K562 (cell line): ENCODE data around the gene RPH3AL. TPM values are rescaled to one million over a fixed set of nuclear protein-coding genes. Genes with fewer than 3 reads are reported as not detected.

Source experiments
- ATAC-seq: fragments of 200-7000 bp; cut with Tn5 transposase; 3 replicates; pipeline ENCODE4 v1.9.1; 2020; ENCODE audit warnings: moderate library complexity
- BruUV-seq: library from RNA; stranded (reverse); fragments of 400-500 nt; replicated peaks from 2 replicates; lab custom pipeline; 2021; lab: Mats Ljungman, UMichigan
- CTCF ChIA-PET: fragments of 300-600 bp; formaldehyde crosslinking; extraction: SDS; loops from one replicate; lab custom pipeline; 2021; ENCODE audit warnings: low intra/inter-chr PET ratio; lab: Yijun Ruan, JAX
- POLR2A ChIA-PET: fragments of 300-600, 350-650 bp; sonication (Branson Sonifier 250); formaldehyde crosslinking; extraction: SDS; loops from one replicate; lab custom pipeline; 2021; ENCODE audit warnings: antibody characterized with exemption, inconsistent platforms; lab: Yijun Ruan, JAX
- DNase-seq, 4 experiments: peaks; one replicate each; pipeline versions ENCODE4 v3.0.0 to v3.0.0-alpha.2; 2011 to 2018; ENCODE audit warnings: low spot score in 3 of 4, mixed read lengths in 3 of 4; ENCODE audit errors: extremely low read depth in 1 of 4
- FAIRE-seq: peaks from 2 replicates; lab custom pipeline; 2011; peaks lifted over from hg19 to GRCh38; lab: Jason Lieb, UNC
- H2AFZ ChIP-seq: 2 replicates; pipeline ENCODE4 v1.6.0; 2011; ENCODE audit warnings: low read depth, low read length, control low read depth, inconsistent platforms
- H3K27ac ChIP-seq: fragments of 200-600 bp; 3 replicates; pipeline ENCODE4 v1.8.0; 2011; ENCODE audit warnings: low read depth, mild to moderate bottlenecking, control low read depth, inconsistent platforms, low read length, moderate library complexity, mixed read lengths; ENCODE audit errors: extremely low read depth
- H3K27me3 ChIP-seq, 2 experiments: fragments of 300-600 bp in 1 of 2; 2 replicates in 1 of 2; 3 replicates in 1 of 2; pipeline versions ENCODE4 v1.6.0 to v1.8.0; 2011; ENCODE audit warnings: inconsistent platforms in 2 of 2, low read length in 2 of 2, mild to moderate bottlenecking in 1 of 2, mixed read lengths in 1 of 2, moderate library complexity in 1 of 2; ENCODE audit not compliant: control insufficient read depth in 2 of 2, insufficient read depth in 2 of 2
- H3K36me3 ChIP-seq: fragments of 300-600 bp; 3 replicates; pipeline ENCODE4 v1.8.0; 2011; ENCODE audit warnings: mild to moderate bottlenecking, low read length, inconsistent platforms; ENCODE audit not compliant: control insufficient read depth, insufficient read depth
- H3K4me1 ChIP-seq, 2 experiments: fragments of 200-600 bp in 1 of 2; replicated peaks in 1 of 2; 2 replicates in 1 of 2; 3 replicates in 1 of 2; pipeline versions ENCODE4 v1.5.1 to v1.8.0; 2011; ENCODE audit warnings: inconsistent platforms in 2 of 2, low read length in 2 of 2, mild to moderate bottlenecking in 1 of 2, mixed read lengths in 1 of 2, moderate library complexity in 1 of 2; ENCODE audit not compliant: control insufficient read depth in 2 of 2, insufficient read depth in 2 of 2
- H3K4me2 ChIP-seq: 2 replicates; pipeline ENCODE4 v1.6.1; 2011; ENCODE audit warnings: low read length, control low read depth, inconsistent platforms, mixed read lengths; ENCODE audit not compliant: insufficient read depth
- H3K4me3 ChIP-seq: fragments of 200-600 bp; sonication (generic), shearing (Covaris generic); 2 replicates; pipeline ENCODE4 v1.5.1; 2016; ENCODE audit warnings: control low read depth, inconsistent platforms
- H3K79me2 ChIP-seq: fragments of 200-600 bp; 3 replicates; pipeline ENCODE4 v1.8.0; 2011; ENCODE audit warnings: low read length, inconsistent platforms; ENCODE audit not compliant: control insufficient read depth, insufficient read depth
- H3K9ac ChIP-seq, 2 experiments: 2 replicates each; pipeline versions ENCODE4 v1.6.0 to v1.6.1; 2011; ENCODE audit warnings: low read depth in 2 of 2, low read length in 2 of 2, control low read depth in 1 of 2, inconsistent platforms in 1 of 2, mild to moderate bottlenecking in 1 of 2, mixed read lengths in 1 of 2; ENCODE audit not compliant: insufficient read depth in 1 of 2
- H3K9me1 ChIP-seq: one replicate; pipeline ENCODE4 v1.6.0; 2011; ENCODE audit warnings: inconsistent platforms, mild to moderate bottlenecking, low read length, moderate library complexity; ENCODE audit not compliant: control insufficient read depth, insufficient read depth
- H3K9me3 ChIP-seq: replicated peaks from 2 replicates; pipeline ENCODE4 v1.5.1; 2011; ENCODE audit warnings: low read depth, low read length, inconsistent platforms; ENCODE audit not compliant: control insufficient read depth, insufficient read depth
- H4K20me1 ChIP-seq: replicated peaks from 2 replicates; pipeline ENCODE4 v1.6.1; 2011; ENCODE audit warnings: low read length, inconsistent platforms, mixed read lengths; ENCODE audit not compliant: control insufficient read depth, insufficient read depth
- BHLHE40 ChIP-seq: IDR thresholded peaks from 2 replicates; pipeline ENCODE4 v1.6.1; 2011; ENCODE audit warnings: low read length, improper control_type of control experiment
- L3MBTL2 ChIP-seq: fragments of 450-650 bp; IDR thresholded peaks from 2 replicates; pipeline ENCODE4 v1.6.1; 2016; ENCODE audit warnings: mild to moderate bottlenecking, moderate library complexity
- NCOA4 ChIP-seq: fragments of 450-650 bp; IDR thresholded peaks from 2 replicates; pipeline ENCODE4 v1.6.1; 2018; ENCODE audit warnings: mild to moderate bottlenecking; ENCODE audit not compliant: partially characterized antibody
- NEUROD1 ChIP-seq: fragments of 150-350 bp; IDR thresholded peaks from 2 replicates; pipeline ENCODE4 v1.6.1; 2014; ENCODE audit warnings: borderline replicate concordance, low read length, low read depth; ENCODE audit not compliant: partially characterized antibody
- NR1H2 ChIP-seq: sonication (generic); formaldehyde crosslinking; IDR thresholded peaks from 2 replicates; pipeline ENCODE4 v1.4.0; 2020; ENCODE audit warnings: mild to moderate bottlenecking, missing genetic modification reagents
- RBM15 ChIP-seq: fragments of 200-400 bp; formaldehyde crosslinking; IDR thresholded peaks from 2 replicates; pipeline ENCODE4 v1.6.1; 2018; ENCODE audit warnings: mild to moderate bottlenecking, low read length, moderate library complexity; ENCODE audit not compliant: insufficient read depth
- ZNF197 ChIP-seq: fragments of 200-800 bp; sonication (Bioruptor generic); IDR thresholded peaks from 2 replicates; pipeline ENCODE4 v1.6.1; 2016; ENCODE audit warnings: low read depth, missing genetic modification characterization, missing compliant biosample characterization
- WGBS: fragments of 100-300 bp; shearing (Covaris generic); methylation state at CpG from one replicate; pipeline ENCODE4 v1.1.6; 2016; ENCODE audit warnings: low coverage, mixed read lengths; ENCODE audit not compliant: insufficient coverage; ENCODE audit errors: missing lambda C conversion rate; 5-methylcytosine and 5-hydroxymethylcytosine counted together
- in situ Hi-C: fragments of 300-500 bp; cut with MboI; formaldehyde crosslinking; loops from 4 replicates; pipeline ENCODE4 v1.15.0; 2018; ENCODE audit warnings: inconsistent platforms, mixed read lengths
- intact Hi-C: fragments of 100-400 bp; cut with micrococcal nuclease; formaldehyde crosslinking; loops from 2 replicates; pipeline ENCODE4 v1.14.2; 2022
- polyA plus RNA-seq, 8 experiments: library from polyadenylated mRNA; depleted of rRNA in 4 of 8; stranded (reverse) in 5 of 8; unstranded in 3 of 8; fragments of >200 nt; fragmentation: Nextera tagmentation in 2 of 8; fragmentation: Illumina TruSeq in 1 of 8; extraction: Ambion mirVana in 2 of 8; extraction: Trizol in 1 of 8; gene quantifications; 2 replicates each; pipeline versions ENCODE4 v1.2.1 to v1.2.3, GENCODE V29; 2011 to 2014; ENCODE audit warnings: inconsistent platforms in 1 of 8, missing spikeins in 1 of 8
- total RNA-seq, 7 experiments: library from RNA; depleted of rRNA in 6 of 7; stranded (reverse); fragments of >200 nt in 6 of 7; fragmentation: Illumina TruSeq in 2 of 7; extraction: Trizol in 2 of 7; gene quantifications; 2 replicates each; pipeline versions ENCODE4 v1.2.1 to v1.2.3, GENCODE V29; 2011 to 2021; ENCODE audit warnings: low replicate concordance in 1 of 7
- TF ChIP-seq, protein P1 (sequence below): fragments of 450-650 bp; IDR thresholded peaks from 2 replicates; pipeline ENCODE4 v1.6.1; 2016; ENCODE audit warnings: mild to moderate bottlenecking
- TF ChIP-seq, protein P2 (sequence below): fragments of 450-650 bp; IDR thresholded peaks from 2 replicates; pipeline ENCODE4 v1.6.1; 2016

RPH3AL gene
- total and polyA plus RNA-seq, 9 of the 15 experiments (the other 6 are each of a cell fraction or from before 2014, with no cell fraction given) = 0.18 to 1.7 (median 0.39) TPM

DNA sequence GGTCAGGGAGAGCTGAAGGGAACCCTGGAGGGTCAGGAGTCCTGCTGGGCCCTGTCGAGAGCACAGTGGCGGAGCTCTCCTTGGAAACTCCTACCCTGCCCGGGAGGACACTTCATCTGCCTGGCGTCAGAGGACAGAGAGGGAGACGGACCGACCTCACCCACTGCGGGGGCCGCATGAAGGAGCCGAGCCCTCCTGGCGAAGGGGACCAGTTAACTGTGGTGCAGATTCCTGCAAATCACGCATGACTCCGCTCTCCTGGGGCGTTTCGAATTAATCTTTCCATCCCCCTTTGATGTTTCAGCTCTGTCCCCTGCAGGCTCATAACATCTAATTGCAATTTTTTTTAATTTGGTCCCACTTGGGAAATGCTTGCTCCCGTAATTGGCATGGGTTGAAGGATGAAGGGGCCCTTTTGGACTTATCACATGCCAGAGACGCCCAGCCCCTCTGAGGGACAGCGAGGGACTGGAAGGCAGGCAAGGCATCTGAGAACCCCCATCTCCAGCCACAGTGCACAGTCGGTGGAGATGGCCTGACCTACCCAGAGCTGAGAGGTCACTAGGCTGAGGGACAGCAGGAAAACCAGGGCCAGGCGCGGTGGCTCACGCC lies 26.5 kb downstream of the RPH3AL start (continued):
- TF ChIP-seq, protein P1, sequence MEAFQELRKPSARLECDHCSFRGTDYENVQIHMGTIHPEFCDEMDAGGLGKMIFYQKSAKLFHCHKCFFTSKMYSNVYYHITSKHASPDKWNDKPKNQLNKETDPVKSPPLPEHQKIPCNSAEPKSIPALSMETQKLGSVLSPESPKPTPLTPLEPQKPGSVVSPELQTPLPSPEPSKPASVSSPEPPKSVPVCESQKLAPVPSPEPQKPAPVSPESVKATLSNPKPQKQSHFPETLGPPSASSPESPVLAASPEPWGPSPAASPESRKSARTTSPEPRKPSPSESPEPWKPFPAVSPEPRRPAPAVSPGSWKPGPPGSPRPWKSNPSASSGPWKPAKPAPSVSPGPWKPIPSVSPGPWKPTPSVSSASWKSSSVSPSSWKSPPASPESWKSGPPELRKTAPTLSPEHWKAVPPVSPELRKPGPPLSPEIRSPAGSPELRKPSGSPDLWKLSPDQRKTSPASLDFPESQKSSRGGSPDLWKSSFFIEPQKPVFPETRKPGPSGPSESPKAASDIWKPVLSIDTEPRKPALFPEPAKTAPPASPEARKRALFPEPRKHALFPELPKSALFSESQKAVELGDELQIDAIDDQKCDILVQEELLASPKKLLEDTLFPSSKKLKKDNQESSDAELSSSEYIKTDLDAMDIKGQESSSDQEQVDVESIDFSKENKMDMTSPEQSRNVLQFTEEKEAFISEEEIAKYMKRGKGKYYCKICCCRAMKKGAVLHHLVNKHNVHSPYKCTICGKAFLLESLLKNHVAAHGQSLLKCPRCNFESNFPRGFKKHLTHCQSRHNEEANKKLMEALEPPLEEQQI = no peak
- no peak for TF ChIP-seq ZNF197 (CRISPR knock-in tag)
- no peak for TF ChIP-seq NCOA4

DNA sequence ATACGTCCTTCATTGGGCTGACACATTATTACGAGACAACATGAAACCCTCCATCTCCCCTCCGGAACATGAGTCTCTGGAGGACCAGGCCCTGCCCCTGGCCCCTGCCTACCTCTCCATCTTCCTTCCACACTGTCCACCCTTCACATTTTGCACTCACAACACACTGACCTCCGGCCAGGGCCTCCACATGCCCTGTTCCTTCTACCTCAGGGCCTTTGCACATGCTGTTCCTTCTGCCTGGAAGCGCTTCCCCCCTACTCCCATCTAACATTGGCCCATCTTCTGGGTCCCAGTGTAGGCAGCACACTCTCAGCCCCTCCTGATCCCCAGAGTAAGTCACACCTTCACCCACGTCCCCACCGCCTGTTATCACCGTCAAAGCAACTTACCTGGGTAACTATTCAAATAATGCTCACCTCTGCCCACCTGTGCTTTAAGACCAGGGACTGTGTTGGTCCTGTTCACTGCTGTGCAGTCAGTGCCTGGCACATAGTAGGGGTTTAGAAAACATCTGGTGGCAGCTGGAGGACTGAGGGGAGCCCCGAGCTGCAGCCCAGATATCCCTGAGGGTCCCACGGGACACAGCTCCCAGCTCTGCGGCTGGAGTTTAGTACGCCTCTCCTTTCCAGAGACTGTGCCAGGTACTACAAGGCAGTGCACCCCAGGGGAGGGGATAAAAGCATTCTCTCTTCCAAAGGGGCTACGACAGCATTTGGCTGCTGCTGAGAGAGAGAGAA lies 27.2 kb downstream of the RPH3AL start:
- DNase-seq (no peak), FAIRE-seq (no peak), ATAC-seq (no peak)
- Histone ChIP-seq H3K79me2 (no peaks in the 10 kb centered on the region), H2AFZ (no peak overlapping the region), H3K4me3 (no peak overlapping the region), H3K36me3 (no peaks in the 10 kb centered on the region), H4K20me1 (no peaks in the 10 kb centered on the region; the same call in 1 of the 2 replicates), H3K9ac (no peak overlapping the region), H3K27me3 (peaks cover 0 to 65% of the 10 kb centered on the region in 2 experiments; a peak in 4 of 5 replicates), H3K9me1 (no peaks in the 10 kb centered on the region), H3K9me3 (no peaks in the 10 kb centered on the region), H3K4me2 (no peak overlapping the region), H3K4me1 (peaks cover 0 to 8% of the 10 kb centered on the region in 2 experiments; a peak in 2 of 5 replicates), H3K27ac (no peak overlapping the region)
- 2% methylated on average over 9 of the region's 13 CpGs for WGBS
- in situ Hi-C loops = no loop called here
- POLR2A ChIA-PET = no interaction called here
- intact Hi-C loops = no loop called here
- no peak for TF ChIP-seq NEUROD1
- TF ChIP-seq NR1H2 (CRISPR knock-in tag) = no peak
- TF ChIP-seq, protein P2, sequence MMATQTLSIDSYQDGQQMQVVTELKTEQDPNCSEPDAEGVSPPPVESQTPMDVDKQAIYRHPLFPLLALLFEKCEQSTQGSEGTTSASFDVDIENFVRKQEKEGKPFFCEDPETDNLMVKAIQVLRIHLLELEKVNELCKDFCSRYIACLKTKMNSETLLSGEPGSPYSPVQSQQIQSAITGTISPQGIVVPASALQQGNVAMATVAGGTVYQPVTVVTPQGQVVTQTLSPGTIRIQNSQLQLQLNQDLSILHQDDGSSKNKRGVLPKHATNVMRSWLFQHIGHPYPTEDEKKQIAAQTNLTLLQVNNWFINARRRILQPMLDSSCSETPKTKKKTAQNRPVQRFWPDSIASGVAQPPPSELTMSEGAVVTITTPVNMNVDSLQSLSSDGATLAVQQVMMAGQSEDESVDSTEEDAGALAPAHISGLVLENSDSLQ = no peak
- no peak for TF ChIP-seq BHLHE40
- no peak for TF ChIP-seq L3MBTL2
- TF ChIP-seq RBM15 = no peak
- BruUV-seq = no TSS peak
- CTCF ChIA-PET = no interaction called here
